ENCODE measurements around the gene PDZRN3. TPM values are rescaled to one million over a fixed set of nuclear protein-coding genes. Genes with fewer than 3 reads are reported as not detected.

The PDZRN3 gene
- polyA plus RNA-seq, 2 of the 4 experiments (the other 2 are of a cell fraction): not detected

GRCh38 chr3:73664389-73664788 lies 39.6 kb upstream of the PDZRN3 start:
- H3K9me3 ChIP-seq: no peaks in the 10 kb centered on the region
- no peaks in the 10 kb centered on the region for H3K4me1 ChIP-seq
- no peak for TF ChIP-seq TFCP2L1 (CRISPR knock-in tag; IDR thresholded peaks at IDR 0.05)
- TF ChIP-seq RAD21 (conservative IDR thresholded peaks at IDR 0.05 in 1 of 2, IDR thresholded peaks at IDR 0.05 in 1 of 2): no peak
- TF ChIP-seq POLR2AphosphoS2 (conservative IDR thresholded peaks at IDR 0.05; ENCODE audit: low read length): no peak
- TF ChIP-seq RNF2 (IDR thresholded peaks at IDR 0.05; ENCODE audit: borderline replicate concordance, low read depth): no peak
- TF ChIP-seq RFX5 (IDR thresholded peaks at IDR 0.05): no peak
- TF ChIP-seq CBX8 (IDR thresholded peaks at IDR 0.05): no peak
- TF ChIP-seq HOXA7 (CRISPR knock-in tag; IDR thresholded peaks at IDR 0.05): no peak
- no peak for TF ChIP-seq HOXB5 (CRISPR knock-in tag; IDR thresholded peaks at IDR 0.05)
- no peak for TF ChIP-seq MAFK (IDR thresholded peaks at IDR 0.05; ENCODE audit: partially characterized antibody)
- no peak for TF ChIP-seq MAX (IDR thresholded peaks at IDR 0.05)
- no peak for TF ChIP-seq ZSCAN20 (CRISPR knock-in tag; IDR thresholded peaks at IDR 0.05)
- TF ChIP-seq CHD2 (IDR thresholded peaks at IDR 0.05; ENCODE audit: low read length, partially characterized antibody): no peak
- no peak for TF ChIP-seq BHLHE40 (IDR thresholded peaks at IDR 0.05; ENCODE audit: low read depth, low read length)
- TF ChIP-seq RARB (CRISPR knock-in tag; IDR thresholded peaks at IDR 0.05): no peak
- no peak for TF ChIP-seq HMGXB4 (CRISPR knock-in tag; IDR thresholded peaks at IDR 0.05; ENCODE audit: borderline replicate concordance)
- no peak for TF ChIP-seq CEBPB (IDR thresholded peaks at IDR 0.05)
- no peak for TF ChIP-seq NFE2L2 (conservative IDR thresholded peaks at IDR 0.05; ENCODE audit: low read length)
- no peak for TF ChIP-seq BCL3 (IDR thresholded peaks at IDR 0.05)
- no peak for TF ChIP-seq PHF8 (IDR thresholded peaks at IDR 0.05; ENCODE audit: borderline replicate concordance, low read depth)
- POLR2A ChIA-PET: no interaction called here
- no peak for ATAC-seq
- 2% methylated on average over 4 of the region's 4 CpGs for WGBS (ENCODE audit: missing lambda C conversion rate)
- H3K27ac ChIP-seq: no peak overlapping the region
- no peak overlapping the region for H3K4me3 ChIP-seq
- no peak overlapping the region for H3K4me2 ChIP-seq
- FAIRE-seq: no peak
- DNase-seq (ENCODE audit: low read depth in 1 of 2, low spot score in 1 of 2): no peak
- CTCF ChIA-PET: no interaction called here

GRCh38 chr3:73663495-73663894 lies 38.8 kb upstream of the PDZRN3 start:
- Histone ChIP-seq H3K4me3 (no peak overlapping the region), H3K4me1 (no peaks in the 10 kb centered on the region), H3K9me3 (no peaks in the 10 kb centered on the region), H3K27ac (no peak overlapping the region), H3K4me2 (no peak overlapping the region)
- WGBS (ENCODE audit: missing lambda C conversion rate): 2% methylated on average over 3 of the region's 3 CpGs
- ChIA-PET CTCF (no interaction called here), POLR2A (no interaction called here)
- DNase-seq (ENCODE audit: low read depth in 1 of 2, low spot score in 1 of 2): no peak
- ATAC-seq: no peak
- FAIRE-seq: no peak
- no peak for TF ChIP-seq CHD2 (IDR thresholded peaks at IDR 0.05; ENCODE audit: low read length, partially characterized antibody)
- no peak for TF ChIP-seq BHLHE40 (IDR thresholded peaks at IDR 0.05; ENCODE audit: low read depth, low read length)
- no peak for TF ChIP-seq RFX5 (IDR thresholded peaks at IDR 0.05)
- TF ChIP-seq HEYL (CRISPR knock-in tag; IDR thresholded peaks at IDR 0.05): no peak
- no peak for TF ChIP-seq KDM5A (IDR thresholded peaks at IDR 0.05)
- TF ChIP-seq FOSB (CRISPR knock-in tag; IDR thresholded peaks at IDR 0.05): no peak
- no peak for TF ChIP-seq MAZ (IDR thresholded peaks at IDR 0.05; ENCODE audit: borderline replicate concordance, low read depth, low read length)
- TF ChIP-seq ZC3H11A (IDR thresholded peaks at IDR 0.05): no peak
- no peak for TF ChIP-seq ATOH8 (CRISPR knock-in tag; IDR thresholded peaks at IDR 0.05; ENCODE audit: low read depth)
- no peak for TF ChIP-seq NPAS2 (CRISPR knock-in tag; IDR thresholded peaks at IDR 0.05; ENCODE audit: borderline replicate concordance)
- no peak for TF ChIP-seq HMGXB4 (CRISPR knock-in tag; IDR thresholded peaks at IDR 0.05; ENCODE audit: borderline replicate concordance)
- TF ChIP-seq GATA3 (IDR thresholded peaks at IDR 0.05; ENCODE audit: borderline replicate concordance): no peak
- TF ChIP-seq MYC (IDR thresholded peaks at IDR 0.05; ENCODE audit: borderline replicate concordance, low read length): no peak
- no peak for TF ChIP-seq HOXB13 (CRISPR knock-in tag; IDR thresholded peaks at IDR 0.05; ENCODE audit: low read depth)
- TF ChIP-seq HES2 (IDR thresholded peaks at IDR 0.05): no peak
